Fibroblast of mammary gland (primary cell): ENCODE data around the gene SPAG5.

Source experiments
- DNase-seq: peaks from one replicate; pipeline ENCODE4 v3.0.0-alpha.2; 2010; ENCODE audit warnings: low read depth
- H3K4me3 ChIP-seq: 2 replicates; pipeline ENCODE4 v1.5.1; 2011; ENCODE audit warnings: low read depth, mild to moderate bottlenecking, low read length, moderate library complexity; ENCODE audit not compliant: control insufficient read depth
- TF ChIP-seq, protein P1 (sequence below): conservative IDR thresholded peaks from 2 replicates; pipeline ENCODE4 v1.5.1; 2011; ENCODE audit warnings: low read depth, low read length, inconsistent platforms; ENCODE audit not compliant: control insufficient read depth, insufficient read depth

The SPAG5 gene

DNA sequence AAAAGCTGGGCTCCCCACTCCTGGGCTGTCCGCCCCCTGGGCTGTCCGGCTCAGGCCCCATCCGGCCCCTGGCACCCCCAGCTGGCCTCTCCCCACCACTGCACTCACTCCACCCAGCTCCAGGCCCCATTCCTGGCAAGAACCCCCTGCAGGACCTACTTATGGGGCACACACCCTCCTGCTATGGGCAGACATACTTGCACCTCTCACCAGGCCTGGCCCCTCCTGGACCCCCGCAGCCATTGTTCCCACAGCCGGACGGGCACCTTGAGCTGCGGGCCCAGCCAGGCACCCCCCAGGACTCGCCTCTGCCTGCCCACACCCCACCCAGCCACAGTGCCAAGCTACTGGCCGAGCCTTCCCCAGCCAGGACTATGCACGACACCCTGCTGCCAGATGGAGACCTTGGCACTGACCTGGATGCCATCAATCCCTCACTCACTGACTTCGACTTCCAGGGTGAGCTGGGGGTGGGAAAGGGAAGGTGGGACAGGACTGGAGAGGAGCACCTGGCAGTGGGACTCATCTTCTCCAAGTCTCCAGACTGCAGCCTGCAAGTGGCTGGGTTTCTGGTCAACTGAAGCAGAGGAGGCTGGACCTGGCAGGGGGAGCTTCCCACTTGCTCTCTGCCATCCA, 64.0 kb downstream of the SPAG5 start:
- TF ChIP-seq, protein P1, sequence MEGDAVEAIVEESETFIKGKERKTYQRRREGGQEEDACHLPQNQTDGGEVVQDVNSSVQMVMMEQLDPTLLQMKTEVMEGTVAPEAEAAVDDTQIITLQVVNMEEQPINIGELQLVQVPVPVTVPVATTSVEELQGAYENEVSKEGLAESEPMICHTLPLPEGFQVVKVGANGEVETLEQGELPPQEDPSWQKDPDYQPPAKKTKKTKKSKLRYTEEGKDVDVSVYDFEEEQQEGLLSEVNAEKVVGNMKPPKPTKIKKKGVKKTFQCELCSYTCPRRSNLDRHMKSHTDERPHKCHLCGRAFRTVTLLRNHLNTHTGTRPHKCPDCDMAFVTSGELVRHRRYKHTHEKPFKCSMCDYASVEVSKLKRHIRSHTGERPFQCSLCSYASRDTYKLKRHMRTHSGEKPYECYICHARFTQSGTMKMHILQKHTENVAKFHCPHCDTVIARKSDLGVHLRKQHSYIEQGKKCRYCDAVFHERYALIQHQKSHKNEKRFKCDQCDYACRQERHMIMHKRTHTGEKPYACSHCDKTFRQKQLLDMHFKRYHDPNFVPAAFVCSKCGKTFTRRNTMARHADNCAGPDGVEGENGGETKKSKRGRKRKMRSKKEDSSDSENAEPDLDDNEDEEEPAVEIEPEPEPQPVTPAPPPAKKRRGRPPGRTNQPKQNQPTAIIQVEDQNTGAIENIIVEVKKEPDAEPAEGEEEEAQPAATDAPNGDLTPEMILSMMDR, result no peak
- DNase-seq, result no peak
- H3K4me3 ChIP-seq, result no peak overlapping the region

DNA sequence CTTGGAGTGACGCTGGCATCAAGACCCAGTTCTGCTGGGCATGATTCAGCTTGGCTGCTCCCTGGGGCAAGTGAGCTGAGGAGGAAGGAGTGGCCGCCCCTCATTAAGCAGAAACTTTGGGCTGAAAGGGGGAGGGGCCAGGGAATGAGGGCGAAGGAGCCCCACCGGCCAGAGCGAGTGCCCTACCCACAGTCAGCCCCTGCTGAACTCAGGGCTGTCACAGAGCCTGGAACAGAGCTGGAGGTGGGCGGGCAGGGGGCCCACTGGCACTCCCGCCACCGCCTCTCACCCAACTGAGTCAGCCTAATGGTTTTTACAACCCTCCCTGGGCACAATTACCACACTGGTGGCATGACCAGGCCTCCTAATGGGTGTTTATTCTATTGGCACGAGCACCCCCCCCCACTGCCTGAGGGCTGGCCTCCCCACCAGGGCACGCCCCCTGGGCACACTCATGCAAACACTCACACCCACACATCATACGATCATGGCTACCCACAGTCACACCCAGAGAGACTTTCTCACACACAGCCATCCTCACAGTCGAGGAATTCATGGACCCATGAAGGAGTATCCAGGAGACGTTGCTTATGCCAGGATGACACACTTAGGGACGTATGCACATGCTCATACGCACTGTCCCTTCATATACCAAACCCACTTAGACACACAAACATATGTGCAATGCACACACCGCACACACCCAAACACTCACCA, 65.6 kb downstream of the SPAG5 start:
- H3K4me3 ChIP-seq, result no peak overlapping the region
- TF ChIP-seq, protein P1, result no peak
- DNase-seq, result no peak

DNA sequence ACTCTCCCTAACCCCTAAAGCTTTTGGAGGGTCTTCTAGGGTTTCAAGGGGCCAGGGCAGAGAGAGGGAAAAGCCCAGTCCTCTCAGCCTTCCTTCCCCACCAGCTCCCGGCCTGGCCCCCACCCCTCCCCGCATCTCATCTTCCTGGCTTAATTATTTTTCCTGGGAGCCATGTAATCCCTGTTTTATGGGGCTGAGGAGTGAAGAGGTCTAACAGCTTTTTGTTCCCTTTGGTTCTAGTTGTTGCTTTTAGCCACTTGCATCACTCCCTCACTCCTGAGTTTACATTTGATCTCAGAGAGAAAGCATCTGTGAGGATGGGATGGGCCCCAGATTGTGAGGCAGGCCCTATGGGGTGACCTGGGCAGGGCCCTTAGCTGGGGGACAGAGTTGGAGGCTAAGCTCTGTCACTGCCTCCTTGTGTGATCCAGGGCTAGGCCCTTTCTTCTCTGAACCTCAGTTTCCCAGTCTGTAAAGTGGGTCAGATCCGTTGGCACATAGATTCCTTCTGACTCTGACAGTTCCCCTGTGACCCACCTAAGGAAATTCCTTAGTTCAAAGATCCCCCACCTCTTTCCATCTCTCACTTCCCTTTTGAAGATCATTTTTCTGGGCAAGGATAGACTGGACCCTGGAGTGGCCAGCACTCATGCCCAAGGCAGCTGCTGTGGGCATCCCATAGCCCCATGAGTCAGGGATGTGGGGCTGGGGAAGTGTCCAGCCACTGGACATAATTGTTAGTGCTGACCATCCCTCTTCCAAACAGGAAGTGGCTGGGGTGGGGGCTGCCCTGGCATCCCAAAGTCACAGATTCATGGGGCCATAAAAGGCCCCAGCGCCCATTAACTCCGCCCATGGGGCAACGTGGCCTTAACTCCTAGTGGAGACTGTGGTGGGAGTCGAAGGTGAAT, 66.5 kb downstream of the SPAG5 start:
- TF ChIP-seq, protein P1, result no peak
- DNase-seq, result no peak
- H3K4me3 ChIP-seq, result no peak overlapping the region

DNA sequence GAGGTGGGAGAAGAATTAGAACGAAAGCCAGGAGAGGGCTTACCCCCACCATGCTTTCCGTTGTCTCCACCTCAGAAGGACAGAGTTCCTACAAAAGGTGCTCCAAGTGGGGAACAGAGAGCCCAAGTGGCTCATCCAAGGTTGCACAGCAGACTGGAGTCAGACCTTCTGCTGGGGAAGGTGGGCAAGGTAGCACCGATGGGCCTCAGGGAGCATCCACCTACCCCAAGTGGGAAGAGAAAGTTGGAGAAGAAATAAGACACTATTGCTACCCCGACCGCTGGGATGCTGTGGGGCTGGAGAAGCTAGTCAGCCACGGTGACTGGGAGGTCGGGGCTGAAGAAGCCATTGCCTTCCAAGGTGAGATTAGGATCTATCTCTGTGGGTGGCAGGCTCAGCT, 67.9 kb downstream of the SPAG5 start:
- TF ChIP-seq, protein P1, result no peak
- H3K4me3 ChIP-seq, result no peak overlapping the region
- no peak for DNase-seq

DNA sequence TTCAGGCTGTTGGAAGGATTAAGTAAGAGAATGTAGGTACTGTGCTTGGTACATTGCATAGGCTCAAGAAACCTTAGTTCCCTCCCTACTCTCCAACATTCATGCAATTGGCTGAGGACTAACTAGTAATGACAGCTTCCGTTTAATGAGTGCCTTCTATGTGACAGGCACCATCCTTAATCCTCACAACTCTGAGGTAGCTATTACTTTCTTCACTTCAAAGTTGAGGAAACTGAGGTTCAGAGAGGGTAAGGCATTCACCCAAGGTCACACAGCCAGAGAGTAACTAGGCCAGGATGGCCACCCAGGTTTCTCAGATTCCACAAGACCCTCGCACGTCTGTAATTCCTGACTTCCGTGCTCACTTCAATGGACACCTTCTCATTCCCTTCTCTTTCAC, 68.6 kb downstream of the SPAG5 start:
- H3K4me3 ChIP-seq, result no peak overlapping the region
- TF ChIP-seq, protein P1, result no peak
- DNase-seq, result no peak

DNA sequence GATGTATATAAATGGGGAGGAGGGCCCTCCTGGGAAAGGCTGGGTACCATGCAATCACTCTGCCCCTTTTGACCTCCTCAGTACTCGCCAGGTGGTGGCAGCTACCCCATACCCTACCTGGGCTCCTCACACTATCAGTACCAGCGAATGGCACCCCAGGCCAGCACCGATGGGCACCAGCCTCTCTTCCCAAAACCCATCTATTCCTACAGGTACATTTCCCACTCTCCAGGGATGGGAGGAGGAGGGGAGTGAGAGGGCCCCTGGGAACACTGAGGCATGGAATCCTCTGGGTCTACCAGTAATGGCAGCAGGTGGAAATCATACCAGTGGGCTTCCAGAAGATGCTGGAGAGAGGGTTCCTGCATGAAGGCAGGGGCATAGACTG, 69.8 kb downstream of the SPAG5 start:
- DNase-seq, result no peak
- H3K4me3 ChIP-seq, result no peak overlapping the region
- TF ChIP-seq, protein P1, result no peak
